HepG2 (cell line): ENCODE results near the gene PPM1G. TPM values are rescaled to one million over a fixed set of nuclear protein-coding genes. Genes with fewer than 3 reads are reported as not detected.
A peak's percentile ranks its signal among the peaks of the same experiment; 100 is the strongest.

Source experiments
- CCAR2 ChIP-seq: fragments of 200-400 bp; formaldehyde crosslinking; optimal IDR thresholded peaks from 2 replicates; pipeline ENCODE3; 2018; ENCODE audit warnings: low read depth, mild to moderate bottlenecking, low read length, moderate library complexity
- CHD4 ChIP-seq: fragments of 200-600 bp; sonication (generic); IDR thresholded peaks from 2 replicates; pipeline ENCODE4 v1.7.0; 2017; ENCODE audit warnings: mild to moderate bottlenecking, low read length, borderline replicate concordance
- HNRNPH1 ChIP-seq: fragments of 200-400 bp; formaldehyde crosslinking; optimal IDR thresholded peaks from 2 replicates; pipeline ENCODE3; 2017; ENCODE audit warnings: mild to moderate bottlenecking, low read depth, low read length
- JDP2 ChIP-seq: sonication (generic); formaldehyde crosslinking; IDR thresholded peaks from 2 replicates; pipeline ENCODE4 v1.8.1; 2022; ENCODE audit warnings: missing genetic modification reagents, borderline replicate concordance
- KDM5A ChIP-seq: fragments of 200-600 bp; sonication (generic); IDR thresholded peaks from 2 replicates; pipeline ENCODE4 v1.7.0; 2018; ENCODE audit warnings: antibody characterized with exemption, mild to moderate bottlenecking, low read length, borderline replicate concordance
- MED13 ChIP-seq: sonication (generic); formaldehyde crosslinking; IDR thresholded peaks from 2 replicates; pipeline ENCODE4 v1.5.0; 2020; ENCODE audit warnings: missing genetic modification reagents
- PATZ1 ChIP-seq: sonication (generic); formaldehyde crosslinking; IDR thresholded peaks from 2 replicates; pipeline ENCODE4 v1.4.0; 2020; ENCODE audit warnings: missing genetic modification reagents
- PBX2 ChIP-seq: IDR thresholded peaks from 2 replicates; pipeline ENCODE4 v1.6.1; 2016; ENCODE audit warnings: control low read depth
- POGZ ChIP-seq: sonication (generic); formaldehyde crosslinking; IDR thresholded peaks from 2 replicates; pipeline ENCODE4 v1.4.0; 2020; ENCODE audit warnings: mild to moderate bottlenecking, missing genetic modification reagents
- RBFOX2 ChIP-seq: fragments of 200-400 bp; formaldehyde crosslinking; IDR thresholded peaks from 2 replicates; pipeline ENCODE4 v1.6.1; 2017; ENCODE audit warnings: low read depth, mild to moderate bottlenecking, low read length
- RXRB ChIP-seq: IDR thresholded peaks from 2 replicates; pipeline ENCODE4 v1.6.1; 2016; ENCODE audit warnings: borderline replicate concordance, missing genetic modification reagents, missing compliant biosample characterization
- TFDP2 ChIP-seq: sonication (generic); formaldehyde crosslinking; IDR thresholded peaks from 2 replicates; pipeline ENCODE4 v1.4.0; 2020; ENCODE audit warnings: missing genetic modification reagents
- TIGD3 ChIP-seq: sonication (generic); formaldehyde crosslinking; IDR thresholded peaks from 2 replicates; pipeline ENCODE4 v1.5.1; 2020; ENCODE audit warnings: mild to moderate bottlenecking, missing genetic modification reagents, borderline replicate concordance
- TOE1 ChIP-seq: sonication (generic); formaldehyde crosslinking; IDR thresholded peaks from 2 replicates; pipeline ENCODE4 v1.4.0; 2020; ENCODE audit warnings: mild to moderate bottlenecking, missing genetic modification reagents
- YY1 ChIP-seq: IDR thresholded peaks from 2 replicates; pipeline ENCODE4 v1.6.1; 2011; ENCODE audit warnings: low read length, low read depth, moderate library complexity, mild to moderate bottlenecking; ENCODE audit not compliant: insufficient read depth, insufficient replicate concordance
- ZEB1 ChIP-seq: IDR thresholded peaks from 2 replicates; pipeline ENCODE4 v1.6.1; 2012; ENCODE audit warnings: mild to moderate bottlenecking, low read depth, inconsistent platforms; ENCODE audit not compliant: insufficient replicate concordance
- ZFP91 ChIP-seq: sonication (generic); formaldehyde crosslinking; IDR thresholded peaks from 2 replicates; pipeline ENCODE4 v1.9.0; 2022; ENCODE audit warnings: missing genetic modification reagents, mild to moderate bottlenecking, borderline replicate concordance
- ZMAT5 ChIP-seq: sonication (generic); formaldehyde crosslinking; IDR thresholded peaks from 2 replicates; pipeline ENCODE4 v1.5.0; 2020; ENCODE audit warnings: mild to moderate bottlenecking, low read depth, missing genetic modification reagents, borderline replicate concordance
- ZNF468 ChIP-seq: sonication (generic); formaldehyde crosslinking; IDR thresholded peaks from 2 replicates; pipeline ENCODE4 v1.8.0; 2022; ENCODE audit warnings: mild to moderate bottlenecking, moderate library complexity, missing genetic modification reagents
- ZNF496 ChIP-seq: sonication (generic); formaldehyde crosslinking; IDR thresholded peaks from 2 replicates; pipeline ENCODE4 v1.8.1; 2023; ENCODE audit warnings: mild to moderate bottlenecking, moderate library complexity, missing genetic modification reagents; ENCODE audit not compliant: insufficient replicate concordance
- polyA plus RNA-seq, 8 experiments: library from polyadenylated mRNA; depleted of rRNA in 3 of 8; stranded (reverse) in 7 of 8; unstranded in 1 of 8; fragments of >200 nt; fragmentation: Illumina TruSeq in 4 of 8; extraction: Trizol in 4 of 8; gene quantifications; 2 replicates each; pipeline versions ENCODE4 v1.2.1 to v1.2.3, GENCODE V29; 2011 to 2016; ENCODE audit warnings: low read depth in 4 of 8, missing spikeins in 1 of 8, mixed read lengths in 1 of 8; ENCODE audit not compliant: insufficient read depth in 1 of 8
- total RNA-seq, 5 experiments: library from RNA; depleted of rRNA; stranded (reverse); fragments of >200 nt; fragmentation: Illumina TruSeq; extraction: Trizol; gene quantifications; 2 replicates each; pipeline ENCODE4 v1.2.3, GENCODE V29; 2016; ENCODE audit warnings: low read depth in 1 of 5

Gene PPM1G
- total and polyA plus RNA-seq, 2 of the 13 experiments (the other 11 are each of a cell fraction or from before 2014, with no cell fraction given), result 58.2 to 213 TPM

- TF ChIP-seq ZFP91 (CRISPR knock-in tag) (no peak), RXRB (CRISPR knock-in tag) (peak; percentile 3; the same call in 1 of the 2 replicates), TFDP2 (CRISPR knock-in tag) (no peak), HNRNPH1 (no peak), TIGD3 (CRISPR knock-in tag) (no peak), RBFOX2 (no peak; the same call in 1 of the 2 replicates), ZMAT5 (CRISPR knock-in tag) (no peak), CCAR2 (no peak), PBX2 (no peak), ZNF496 (no peak), TOE1 (CRISPR knock-in tag) (no peak), ZNF468 (CRISPR knock-in tag) (no peak), YY1 (no peak), ZEB1 (no peak), PATZ1 (CRISPR knock-in tag) (peak; percentile 41; the same call in 1 of the 2 replicates), POGZ (CRISPR knock-in tag) (peak; percentile 54), KDM5A (no peak; the same call in 1 of the 2 replicates), JDP2 (CRISPR knock-in tag) (no peak), MED13 (CRISPR knock-in tag) (no peak), CHD4 (peak; percentile 88; the same call in 1 of the 2 replicates)
Measured at GRCh38 chr2:27353762-27354596, 55.4 kb downstream of the PPM1G start (continued).
